ENCODE data around the gene YIPF3.

- TF ChIP-seq CTCF (IDR thresholded peaks at IDR 0.05; ENCODE audit: low read depth, low read length) (no peak), EZH2phosphoT487 (IDR thresholded peaks at IDR 0.05; ENCODE audit: low read depth) (no peak)
Measured at GRCh38 chr6:43522547-43523261, 6.0 kb upstream of the YIPF3 start.

All from OCI-LY3 (cell line).